ENCODE data around the gene MEGF6.

GRCh38 chr1:3620708-3621107 is 9.4 kb upstream of the MEGF6 start:
- no peak for TF ChIP-seq CTCF (IDR thresholded peaks at IDR 0.05)
- TF ChIP-seq POLR2A (IDR thresholded peaks at IDR 0.05) = no peak
